Measurements from ENCODE around the gene GPX3.

DNA sequence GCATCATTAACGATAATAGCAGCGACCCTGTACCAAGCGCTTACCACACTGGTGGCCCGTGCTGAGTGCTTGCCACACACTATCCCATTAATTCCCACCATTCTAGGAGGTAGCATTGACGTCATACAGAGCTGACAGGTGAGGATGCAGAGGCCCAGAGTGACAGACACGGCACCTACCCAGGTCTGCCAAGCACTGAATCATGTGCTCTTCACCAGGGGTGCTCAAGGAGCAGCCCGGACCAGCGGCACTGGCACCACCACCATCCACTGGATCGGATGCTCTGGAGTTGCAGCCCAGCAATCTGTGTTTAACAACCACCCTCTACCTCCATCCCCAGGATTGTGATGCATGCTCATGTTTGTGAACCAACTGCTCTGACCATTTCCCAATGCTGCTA, 57.0 kb downstream of the GPX3 start:
- TF ChIP-seq, protein P1, sequence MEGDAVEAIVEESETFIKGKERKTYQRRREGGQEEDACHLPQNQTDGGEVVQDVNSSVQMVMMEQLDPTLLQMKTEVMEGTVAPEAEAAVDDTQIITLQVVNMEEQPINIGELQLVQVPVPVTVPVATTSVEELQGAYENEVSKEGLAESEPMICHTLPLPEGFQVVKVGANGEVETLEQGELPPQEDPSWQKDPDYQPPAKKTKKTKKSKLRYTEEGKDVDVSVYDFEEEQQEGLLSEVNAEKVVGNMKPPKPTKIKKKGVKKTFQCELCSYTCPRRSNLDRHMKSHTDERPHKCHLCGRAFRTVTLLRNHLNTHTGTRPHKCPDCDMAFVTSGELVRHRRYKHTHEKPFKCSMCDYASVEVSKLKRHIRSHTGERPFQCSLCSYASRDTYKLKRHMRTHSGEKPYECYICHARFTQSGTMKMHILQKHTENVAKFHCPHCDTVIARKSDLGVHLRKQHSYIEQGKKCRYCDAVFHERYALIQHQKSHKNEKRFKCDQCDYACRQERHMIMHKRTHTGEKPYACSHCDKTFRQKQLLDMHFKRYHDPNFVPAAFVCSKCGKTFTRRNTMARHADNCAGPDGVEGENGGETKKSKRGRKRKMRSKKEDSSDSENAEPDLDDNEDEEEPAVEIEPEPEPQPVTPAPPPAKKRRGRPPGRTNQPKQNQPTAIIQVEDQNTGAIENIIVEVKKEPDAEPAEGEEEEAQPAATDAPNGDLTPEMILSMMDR (IDR thresholded peaks at IDR 0.05; ENCODE audit: low read depth, low read length): no peak
- TF ChIP-seq EZH2phosphoT487 (IDR thresholded peaks at IDR 0.05; ENCODE audit: low read depth): no peak

All from OCI-LY3 (cell line).